Measurements from ENCODE around the gene GALNS. TPM values are rescaled to one million over a fixed set of nuclear protein-coding genes. Genes with fewer than 3 reads are reported as not detected.
A peak's percentile ranks its signal among the peaks of the same experiment; 100 is the strongest.
"Not testable (repeated sequence)": the region's sequence is repeated elsewhere in the genome, so short reads cannot be mapped to it uniquely, and the experiment has no call there.

Gene GALNS
- total RNA-seq, 1 experiment from 2014 or later: 32.1 TPM

DNA sequence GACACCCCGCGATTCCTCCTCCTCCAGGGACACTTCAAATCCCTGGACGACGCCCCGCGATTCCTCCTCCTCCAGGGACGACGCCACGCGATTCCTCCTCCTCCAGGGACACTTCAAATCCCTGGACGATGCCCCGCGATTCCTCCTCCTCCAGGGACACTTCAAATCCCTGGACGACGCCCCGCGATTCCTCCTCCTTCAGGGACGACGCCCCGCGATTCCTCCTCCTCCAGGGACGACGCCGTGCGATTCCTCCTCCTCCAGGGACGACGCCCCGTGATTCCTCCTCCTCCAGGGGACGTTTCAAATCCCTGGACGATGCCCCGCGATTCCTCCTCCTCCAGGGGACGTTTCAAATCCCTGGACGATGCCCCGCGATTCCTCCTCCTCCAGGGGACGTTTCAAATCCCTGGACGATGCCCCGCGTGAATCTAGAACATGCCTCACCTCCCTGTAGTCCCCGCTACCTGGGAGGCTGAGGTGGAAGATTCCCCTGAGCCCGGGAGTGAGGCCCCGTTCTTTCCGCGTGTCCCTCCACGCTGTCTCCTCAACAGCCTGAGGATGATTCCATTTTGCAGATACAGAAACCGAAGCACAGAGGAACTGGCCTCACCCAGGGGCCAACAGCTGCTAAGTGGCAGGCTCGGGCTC, 33.1 kb upstream of the GALNS start:
- DNase-seq (ENCODE audit: low read depth): not testable (repeated sequence)

DNA sequence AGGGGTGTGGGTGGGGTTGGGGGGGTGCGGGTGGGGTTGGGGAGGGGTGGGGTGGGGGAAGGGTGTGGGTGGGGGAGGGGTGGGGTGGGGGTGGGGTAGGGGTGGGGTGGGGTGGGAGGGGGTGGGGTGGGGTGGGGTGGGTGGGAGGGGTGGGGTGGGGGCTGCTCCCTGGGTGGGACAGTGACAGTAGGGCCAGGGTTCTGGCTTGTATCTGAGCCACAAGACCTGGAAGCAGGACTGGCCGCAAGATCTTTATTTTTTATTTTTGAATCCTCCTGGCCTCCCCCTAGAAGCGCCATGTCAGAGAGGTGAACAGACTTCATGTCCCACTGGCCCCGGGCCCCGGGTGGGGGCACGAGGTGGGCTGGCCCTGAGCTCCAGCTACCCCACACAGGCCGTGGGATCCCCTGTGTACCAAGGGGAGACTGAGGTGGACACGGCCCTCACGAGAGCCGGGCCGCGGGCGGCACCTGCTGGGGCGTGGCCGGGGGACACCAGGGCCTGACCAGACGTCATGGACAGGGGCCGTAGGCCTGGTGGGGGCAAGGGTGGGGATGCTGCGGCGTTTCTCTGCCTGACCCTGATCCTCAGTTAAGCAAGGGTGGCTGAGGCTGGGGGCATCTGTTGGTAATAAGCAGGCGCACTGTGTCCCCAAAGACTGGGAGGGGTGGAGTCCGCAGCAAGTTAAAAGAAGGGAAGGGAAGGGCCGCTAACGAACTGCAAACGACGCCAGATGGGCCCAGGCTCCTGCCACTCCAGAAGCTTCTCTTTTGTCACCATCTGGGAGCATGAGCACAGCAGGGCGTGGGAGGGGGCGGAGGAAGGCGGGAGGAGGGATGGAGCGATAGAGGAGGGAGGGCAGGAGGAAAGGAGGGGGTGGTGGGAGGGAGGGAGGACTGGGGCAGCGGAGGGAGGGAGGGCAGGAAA, 32.0 kb upstream of the GALNS start:
- no peak for DNase-seq (ENCODE audit: low read depth)

GRCh38 chr16:88888057-88888456, 31.3 kb upstream of the GALNS start:
- DNase-seq (ENCODE audit: low read depth): no peak

GRCh38 chr16:88886845-88887521, 30.2 kb upstream of the GALNS start:
- no peak for DNase-seq (ENCODE audit: low read depth)

DNA sequence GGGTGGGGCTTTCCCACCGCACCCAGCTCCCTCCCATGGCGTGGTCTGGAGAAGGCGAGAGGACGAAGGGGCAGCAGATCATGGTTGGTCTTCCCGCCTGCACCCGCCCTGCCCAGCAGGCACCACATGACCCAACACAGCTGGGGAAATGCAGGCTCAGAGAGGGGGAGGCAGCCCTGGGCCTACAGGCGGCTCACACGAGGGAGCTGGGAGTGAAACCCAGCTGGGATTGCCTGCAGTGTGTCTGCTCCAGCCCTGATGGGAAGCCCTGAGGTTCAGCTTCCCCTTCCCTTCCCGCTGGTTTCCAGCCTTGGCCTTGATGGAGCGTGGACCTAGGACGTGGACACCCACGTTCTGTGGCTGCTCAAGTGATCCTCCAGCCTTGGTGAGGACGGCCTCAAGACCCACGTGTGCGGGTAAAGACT, 29.7 kb upstream of the GALNS start:
- no peak for DNase-seq (ENCODE audit: low read depth)

DNA sequence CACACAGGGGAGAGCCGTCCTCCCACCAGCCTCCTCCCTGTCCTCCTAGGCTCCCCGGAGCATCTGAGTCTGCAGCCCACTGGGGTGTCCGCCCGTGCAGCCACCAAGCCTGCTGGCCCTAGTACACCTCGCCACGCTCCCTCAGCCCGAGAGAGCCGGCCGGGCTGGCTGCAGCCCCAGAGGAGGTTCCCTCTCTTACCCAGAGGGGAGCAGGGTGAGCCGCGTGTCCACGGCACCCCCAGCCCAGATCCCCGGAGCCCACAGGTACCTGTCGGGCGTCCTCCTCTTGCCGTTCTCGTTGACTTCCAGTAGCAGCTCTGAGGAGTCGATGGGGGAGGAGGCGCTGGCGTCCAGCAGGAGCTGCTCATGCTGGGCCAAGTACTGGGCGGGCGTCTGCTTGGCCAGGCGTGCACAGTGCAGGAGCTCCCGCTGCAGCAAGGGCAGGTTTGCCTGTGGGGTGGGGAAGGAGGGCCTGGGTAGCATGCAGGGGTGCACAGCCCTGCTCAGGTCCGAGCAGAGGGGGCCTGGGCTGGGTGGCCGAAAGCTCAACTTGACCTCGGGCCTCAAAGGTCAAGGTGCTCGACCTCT, 29.0 kb upstream of the GALNS start:
- DNase-seq (ENCODE audit: low read depth): no peak

DNA sequence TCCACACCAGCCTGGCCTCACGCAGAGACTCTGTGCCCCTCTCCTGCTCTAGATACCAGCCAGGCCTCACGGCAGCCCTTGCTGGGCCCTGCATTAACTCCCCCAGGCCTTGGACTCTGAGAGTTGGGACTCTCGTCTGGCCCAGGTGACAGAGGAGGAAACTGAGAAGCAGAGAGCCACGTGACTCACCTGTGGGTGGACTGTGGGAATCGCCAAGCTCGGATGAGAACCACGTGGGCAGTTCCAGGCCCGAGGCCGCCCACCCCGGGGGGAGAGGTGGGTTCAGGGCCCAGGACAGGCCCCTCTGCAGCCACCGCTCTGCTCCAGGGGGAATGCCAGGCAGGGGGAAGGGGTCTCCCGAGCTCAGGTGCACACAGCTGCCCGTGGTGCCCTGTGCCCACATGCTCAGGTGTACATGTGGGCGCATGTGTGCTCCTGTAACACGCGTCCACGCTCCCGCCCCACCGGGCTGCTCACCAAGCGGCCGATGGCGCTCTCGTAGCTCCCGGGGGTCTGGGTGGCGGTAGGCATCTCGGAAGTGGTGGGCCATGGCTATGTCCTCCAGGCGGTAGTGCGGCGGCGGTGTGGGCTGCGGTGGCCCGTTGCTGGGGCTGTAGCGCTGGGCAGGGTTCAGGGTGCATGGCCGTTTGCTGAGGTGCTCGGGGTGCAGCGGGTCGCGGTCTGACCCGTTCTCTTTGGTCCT, 28.0 kb upstream of the GALNS start:
- no peak for DNase-seq (ENCODE audit: low read depth)

GRCh38 chr16:88883946-88884345, 27.2 kb upstream of the GALNS start:
- no peak for DNase-seq (ENCODE audit: low read depth)

- peak; percentile 86 for DNase-seq (ENCODE audit: low read depth)
Measured at GRCh38 chr16:88883117-88883895, 26.6 kb upstream of the GALNS start.

- peak; percentile 38 for DNase-seq (ENCODE audit: low read depth)
Measured at GRCh38 chr16:88882358-88883030, 25.7 kb upstream of the GALNS start.

GRCh38 chr16:88881675-88882357, 25.1 kb upstream of the GALNS start:
- no peak for DNase-seq (ENCODE audit: low read depth)

GRCh38 chr16:88881007-88881615, 24.4 kb upstream of the GALNS start:
- no peak for DNase-seq (ENCODE audit: low read depth)

DNA sequence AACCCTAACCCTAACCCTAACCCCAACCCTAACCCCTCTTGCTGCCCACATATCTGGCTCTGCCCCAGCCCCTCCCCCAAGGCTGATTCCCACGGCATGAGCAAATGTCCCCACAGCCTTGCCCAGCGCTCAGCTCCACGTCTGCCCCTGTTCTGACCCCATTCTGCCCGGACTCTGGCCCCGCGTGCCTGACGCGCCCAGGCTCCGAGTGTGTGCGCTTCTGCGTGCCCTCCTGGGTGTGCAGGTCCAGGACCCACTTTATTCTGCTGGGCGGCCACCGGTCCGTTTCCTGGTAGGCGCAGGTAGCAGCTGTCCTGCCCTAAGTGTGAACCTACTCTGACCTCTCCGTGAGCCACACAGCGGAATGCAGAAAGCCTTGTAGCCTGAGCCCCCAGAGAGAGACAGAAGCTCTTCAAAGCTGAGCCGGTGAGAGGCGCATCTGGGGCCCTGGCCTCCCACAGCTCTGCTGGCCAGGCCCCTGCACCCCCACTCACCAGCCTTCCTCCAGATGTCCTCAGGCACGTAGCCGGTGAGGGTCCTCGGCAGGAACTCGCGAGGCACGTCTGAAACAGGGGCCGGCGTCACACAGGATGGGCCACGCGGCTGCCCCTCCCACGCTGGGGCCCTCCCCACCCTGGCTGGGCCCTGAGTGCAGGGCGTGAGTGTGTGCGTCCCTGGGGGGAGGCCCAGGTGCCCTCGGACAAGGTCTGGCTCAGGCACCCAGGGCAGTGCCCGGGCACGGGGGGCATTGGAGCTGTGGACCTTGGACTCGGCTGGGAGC, 23.7 kb upstream of the GALNS start:
- no peak for DNase-seq (ENCODE audit: low read depth)

DNA sequence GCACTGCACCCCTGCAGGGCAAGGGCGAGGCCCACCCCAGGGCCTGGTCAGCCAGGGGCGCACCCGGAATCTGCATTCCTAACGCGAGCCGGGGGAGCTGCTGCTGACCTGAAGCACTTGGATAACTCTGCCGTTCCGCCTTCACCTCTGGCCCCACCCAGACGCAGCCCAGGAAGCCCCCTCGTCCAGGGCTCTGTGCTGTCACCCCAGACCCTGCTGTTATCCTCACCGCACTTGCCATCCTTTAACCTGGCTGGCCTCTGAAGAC, 23.0 kb upstream of the GALNS start:
- no peak for DNase-seq (ENCODE audit: low read depth)

DNA sequence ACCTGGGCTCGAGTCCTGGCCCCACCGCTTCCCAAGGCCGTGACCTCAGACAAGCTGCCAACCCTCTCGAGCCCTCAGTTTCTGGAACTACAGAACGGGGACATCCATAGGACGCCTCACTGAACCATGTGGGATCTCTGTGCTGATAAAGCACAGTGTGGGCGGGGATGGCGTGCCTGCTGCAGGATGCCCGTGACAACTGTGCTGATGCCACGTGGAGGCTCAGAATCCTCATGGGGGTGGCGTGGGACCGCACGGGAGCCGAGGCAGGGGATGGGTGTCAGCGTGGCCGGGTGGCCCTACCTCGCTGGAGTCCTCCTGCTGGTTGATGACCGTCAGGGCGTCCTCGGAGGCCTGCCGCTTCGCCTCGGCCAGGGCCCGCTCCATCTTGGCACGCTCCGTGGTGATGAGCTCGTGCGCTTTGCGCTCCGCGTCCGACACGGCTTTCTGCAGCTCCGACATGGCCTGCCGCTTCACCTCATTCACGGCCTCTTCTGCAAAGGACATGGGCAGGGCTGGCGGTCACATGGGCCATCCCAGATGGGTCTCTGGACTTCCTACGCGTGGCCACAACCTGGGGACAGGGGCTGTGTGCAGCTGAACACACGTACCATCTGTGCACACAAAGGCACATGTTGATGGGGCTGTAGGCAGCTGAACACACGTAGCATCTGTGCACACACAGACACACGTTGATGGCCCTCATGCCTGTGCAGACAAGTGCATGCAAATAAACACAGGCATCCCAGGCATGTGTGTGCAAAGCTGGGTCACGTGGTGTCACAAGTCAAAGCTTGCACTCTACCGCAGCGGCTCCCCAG, 22.4 kb upstream of the GALNS start:
- DNase-seq (ENCODE audit: low read depth): no peak

DNA sequence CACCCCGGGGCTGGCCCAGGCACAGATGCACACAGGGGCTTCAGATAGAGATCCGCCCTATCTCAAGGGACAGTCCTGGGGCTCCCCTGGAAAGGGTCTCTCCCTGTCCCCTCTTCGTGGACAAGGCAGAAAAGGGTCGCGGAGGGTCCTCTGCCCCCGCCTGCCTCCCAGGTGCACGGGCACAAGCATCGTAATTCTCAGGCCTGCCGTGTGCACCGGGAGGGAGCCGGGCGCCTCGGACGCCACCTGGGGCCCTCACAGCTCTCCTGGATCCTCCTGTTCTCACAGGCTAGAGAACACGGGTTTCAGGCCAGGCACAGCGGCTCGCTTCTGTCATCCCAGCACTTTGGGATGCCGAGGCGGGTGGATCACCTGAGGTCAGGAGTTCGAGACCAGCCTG, 21.6 kb upstream of the GALNS start:
- no peak for DNase-seq (ENCODE audit: low read depth)

GRCh38 chr16:88877564-88878289, 21.0 kb upstream of the GALNS start:
- no peak for DNase-seq (ENCODE audit: low read depth)

All from RPMI7951 (cell line).